Activated T-cell treated with anti-CD3 and anti-CD28 coated beads, Interleukin-2, amount 50 U/mL, for 1 hour (primary cell): ENCODE measurements around the gene NR1D2.
"Not testable (repeated sequence)": the region's sequence is repeated elsewhere in the genome, so short reads cannot be mapped to it uniquely, and the experiment has no call there.

ENCODE experiments used
- DNase-seq: peaks from one replicate; pipeline ENCODE4 v3.0.0-alpha.2; 2020

The NR1D2 gene

GRCh38 chr3:24012589-24013269, 67.6 kb downstream of the NR1D2 start:
- DNase-seq = no peak

GRCh38 chr3:24017305-24017704, 72.2 kb downstream of the NR1D2 start:
- no peak for DNase-seq

- DNase-seq = no peak
Measured at GRCh38 chr3:24018784-24019570, 73.9 kb downstream of the NR1D2 start.

GRCh38 chr3:24019585-24019984, 74.5 kb downstream of the NR1D2 start:
- no peak for DNase-seq

GRCh38 chr3:24020036-24020691, 75.1 kb downstream of the NR1D2 start:
- DNase-seq = no peak

GRCh38 chr3:24023197-24023596, 78.1 kb downstream of the NR1D2 start:
- DNase-seq = no peak

GRCh38 chr3:24025805-24026204, 80.7 kb downstream of the NR1D2 start:
- no peak for DNase-seq

- not testable (repeated sequence) for DNase-seq
Measured at GRCh38 chr3:24026665-24027064, 81.6 kb downstream of the NR1D2 start.

GRCh38 chr3:24027946-24028345, 82.9 kb downstream of the NR1D2 start:
- DNase-seq = no peak
